Choroid plexus epithelial cell (primary cell): ENCODE data around the gene TPCN1.

Source experiments
- DNase-seq: peaks from one replicate; pipeline ENCODE4 v3.0.0-alpha.2; 2010; ENCODE audit warnings: low read depth
- H3K4me3 ChIP-seq: 2 replicates; pipeline ENCODE4 v1.5.1; 2011; ENCODE audit warnings: low read depth, mild to moderate bottlenecking, control low read depth, low read length, moderate library complexity
- TF ChIP-seq, protein P1 (sequence below): conservative IDR thresholded peaks from 2 replicates; pipeline ENCODE4 v1.5.1; 2011; ENCODE audit warnings: low read depth, mild to moderate bottlenecking, control low read depth, inconsistent platforms, low read length, moderate library complexity

Gene TPCN1

DNA sequence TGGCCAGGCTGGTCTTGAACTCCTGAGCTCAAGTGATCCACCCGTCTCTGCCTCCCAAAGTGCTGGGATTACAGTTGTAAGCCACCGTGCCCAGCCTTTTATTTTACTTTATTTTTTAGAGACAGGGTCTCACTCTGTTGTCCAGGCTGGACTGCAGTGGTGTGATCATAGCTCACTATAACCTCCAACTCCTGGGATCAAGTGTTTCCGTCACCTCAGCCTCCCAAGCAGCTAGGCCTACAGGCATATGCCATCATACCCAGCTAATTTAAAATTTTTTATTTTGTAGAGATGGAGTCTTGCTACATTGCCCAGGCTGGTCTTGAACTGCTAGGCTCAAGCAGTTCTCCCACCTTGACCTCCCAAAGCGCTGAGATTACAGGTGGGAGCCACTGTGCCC is 3.7 kb downstream of the TPCN1 start:
- no peak for DNase-seq
- H3K4me3 ChIP-seq = no peak overlapping the region
- TF ChIP-seq, protein P1, sequence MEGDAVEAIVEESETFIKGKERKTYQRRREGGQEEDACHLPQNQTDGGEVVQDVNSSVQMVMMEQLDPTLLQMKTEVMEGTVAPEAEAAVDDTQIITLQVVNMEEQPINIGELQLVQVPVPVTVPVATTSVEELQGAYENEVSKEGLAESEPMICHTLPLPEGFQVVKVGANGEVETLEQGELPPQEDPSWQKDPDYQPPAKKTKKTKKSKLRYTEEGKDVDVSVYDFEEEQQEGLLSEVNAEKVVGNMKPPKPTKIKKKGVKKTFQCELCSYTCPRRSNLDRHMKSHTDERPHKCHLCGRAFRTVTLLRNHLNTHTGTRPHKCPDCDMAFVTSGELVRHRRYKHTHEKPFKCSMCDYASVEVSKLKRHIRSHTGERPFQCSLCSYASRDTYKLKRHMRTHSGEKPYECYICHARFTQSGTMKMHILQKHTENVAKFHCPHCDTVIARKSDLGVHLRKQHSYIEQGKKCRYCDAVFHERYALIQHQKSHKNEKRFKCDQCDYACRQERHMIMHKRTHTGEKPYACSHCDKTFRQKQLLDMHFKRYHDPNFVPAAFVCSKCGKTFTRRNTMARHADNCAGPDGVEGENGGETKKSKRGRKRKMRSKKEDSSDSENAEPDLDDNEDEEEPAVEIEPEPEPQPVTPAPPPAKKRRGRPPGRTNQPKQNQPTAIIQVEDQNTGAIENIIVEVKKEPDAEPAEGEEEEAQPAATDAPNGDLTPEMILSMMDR = no peak

- TF ChIP-seq, protein P1 = no peak
- no peak for DNase-seq
- H3K4me3 ChIP-seq = no peak overlapping the region
These were observed 5.7 kb downstream of the TPCN1 start for GRCh38 chr12:113226696-113227568.

DNA sequence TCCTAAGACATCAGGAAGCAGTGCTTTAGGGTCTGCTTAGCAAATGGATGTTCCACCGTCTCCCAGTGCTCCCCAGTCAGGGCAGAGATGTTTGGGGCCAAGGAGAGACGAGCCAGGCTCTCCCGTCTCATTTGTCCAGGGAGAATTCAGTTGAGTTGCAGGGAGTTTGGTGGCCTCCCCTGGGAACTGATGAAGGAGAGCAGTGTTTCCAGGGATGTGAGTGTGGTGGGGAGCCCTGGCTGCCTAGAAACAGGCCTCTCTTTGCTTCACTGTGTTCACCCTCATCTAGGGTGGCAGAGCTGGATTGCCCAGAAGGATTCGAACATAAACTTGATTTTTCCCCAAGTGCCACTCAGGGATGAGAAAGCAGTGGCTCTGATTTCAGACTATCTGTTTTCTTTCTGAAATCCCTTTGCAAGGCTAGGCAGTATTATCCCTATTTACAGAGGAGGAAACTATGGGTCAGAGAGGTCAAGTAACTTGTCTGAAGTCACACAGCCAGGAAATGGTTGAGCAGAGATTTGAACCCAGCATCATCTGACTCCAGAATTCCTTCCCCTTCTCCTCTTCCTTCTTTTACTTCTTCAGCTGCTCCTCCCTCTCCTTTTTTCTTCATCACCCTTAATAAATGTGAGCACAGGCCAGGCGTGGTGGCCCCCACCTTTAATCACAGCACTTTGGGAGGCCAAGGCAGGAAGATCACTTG is 6.6 kb downstream of the TPCN1 start:
- H3K4me3 ChIP-seq = no peak overlapping the region
- TF ChIP-seq, protein P1 = no peak

DNA sequence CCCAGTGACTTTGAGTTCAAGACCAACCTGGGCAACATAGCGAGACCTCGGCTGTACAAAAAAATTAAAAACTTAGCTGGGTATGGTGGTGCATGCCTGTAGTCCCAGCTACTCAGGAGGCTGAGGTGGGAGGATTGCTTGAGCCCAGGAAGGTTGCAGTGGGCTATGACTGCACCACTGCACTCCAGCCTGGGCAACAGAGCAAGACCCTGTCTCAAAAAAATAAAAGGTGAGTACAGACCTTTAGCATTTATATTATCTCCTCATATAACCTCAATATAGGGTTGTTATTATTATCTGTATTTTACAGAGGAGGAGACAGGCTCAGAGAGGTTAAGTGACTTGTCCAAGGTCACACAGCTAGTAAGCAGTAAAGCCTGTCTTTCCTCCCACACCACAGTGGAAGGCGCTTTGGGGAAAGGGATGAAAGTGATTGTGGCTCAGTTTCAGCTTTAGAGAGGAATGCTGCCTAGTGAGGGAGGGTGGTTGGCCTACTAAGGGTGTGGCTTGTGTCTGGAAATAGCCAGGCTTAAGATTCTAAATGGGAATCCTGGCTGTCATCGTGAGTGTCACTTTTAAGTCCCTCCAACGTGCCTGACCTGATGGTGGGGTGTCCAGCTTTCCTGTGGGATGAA is 7.2 kb downstream of the TPCN1 start:
- TF ChIP-seq, protein P1 = no peak
- DNase-seq = no peak
- H3K4me3 ChIP-seq = no peak overlapping the region

More for the DNA sequence above, 6.6 kb downstream of the TPCN1 start:
- no peak for DNase-seq

GRCh38 chr12:113230315-113231234 is 9.3 kb downstream of the TPCN1 start:
- no peak overlapping the region for H3K4me3 ChIP-seq
- DNase-seq = no peak
- TF ChIP-seq, protein P1 = no peak
